ENCODE measurements around the gene DEFB127.
"Not testable (repeated sequence)": the region's sequence is repeated elsewhere in the genome, so short reads cannot be mapped to it uniquely, and the experiment has no call there.

DEFB127 gene, protein sequence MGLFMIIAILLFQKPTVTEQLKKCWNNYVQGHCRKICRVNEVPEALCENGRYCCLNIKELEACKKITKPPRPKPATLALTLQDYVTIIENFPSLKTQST

DNA sequence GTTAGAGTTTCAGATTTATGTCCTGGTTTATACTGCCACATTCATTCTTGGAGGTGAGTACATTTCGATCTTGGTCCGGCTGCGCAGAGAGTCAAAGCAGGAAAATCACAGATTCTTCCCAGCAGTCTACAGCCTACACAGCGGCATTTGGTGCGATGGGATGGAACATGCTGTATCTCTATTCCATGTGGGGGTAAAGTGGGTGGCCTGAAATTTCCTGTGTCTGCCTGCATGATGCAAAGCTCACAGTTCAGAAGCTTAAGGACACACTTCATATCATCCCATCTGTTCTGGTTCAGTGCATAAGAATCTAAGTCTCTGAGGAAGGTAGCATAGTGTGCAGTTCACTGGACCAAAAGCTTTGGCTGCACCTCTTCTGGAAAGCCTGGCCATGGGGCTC, at the start of gene DEFB127:
Gene DEFB127 (plus strand): TSS at position 301 of the 400 bp plus-strand sequence. CDS start 91 bp downstream, at position 392.
- DNase-seq, result no peak

DNA sequence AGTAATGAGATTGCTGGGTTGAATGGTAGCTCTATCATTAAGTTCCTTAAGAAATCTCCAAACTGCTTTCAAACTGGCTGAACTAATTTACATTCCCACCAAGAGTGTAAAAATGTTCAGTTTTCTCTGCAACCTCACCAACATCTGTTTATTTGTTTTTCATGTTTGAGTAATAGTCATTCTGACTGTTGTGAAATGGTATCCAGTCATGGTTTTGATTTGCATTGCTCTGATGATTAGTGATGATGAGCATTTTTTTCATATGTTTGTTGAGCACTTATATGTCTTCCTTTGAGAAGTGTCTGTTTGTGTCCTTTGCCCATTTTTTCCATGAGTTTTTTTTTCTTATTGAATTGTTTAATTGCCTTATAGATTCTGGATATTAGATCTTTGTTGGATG, 44.9 kb upstream of the DEFB127 start:
- no peak for DNase-seq

- no peak for DNase-seq
Observed at GRCh38 chr20:117518-117917, 39.7 kb upstream of the DEFB127 start.

DNA sequence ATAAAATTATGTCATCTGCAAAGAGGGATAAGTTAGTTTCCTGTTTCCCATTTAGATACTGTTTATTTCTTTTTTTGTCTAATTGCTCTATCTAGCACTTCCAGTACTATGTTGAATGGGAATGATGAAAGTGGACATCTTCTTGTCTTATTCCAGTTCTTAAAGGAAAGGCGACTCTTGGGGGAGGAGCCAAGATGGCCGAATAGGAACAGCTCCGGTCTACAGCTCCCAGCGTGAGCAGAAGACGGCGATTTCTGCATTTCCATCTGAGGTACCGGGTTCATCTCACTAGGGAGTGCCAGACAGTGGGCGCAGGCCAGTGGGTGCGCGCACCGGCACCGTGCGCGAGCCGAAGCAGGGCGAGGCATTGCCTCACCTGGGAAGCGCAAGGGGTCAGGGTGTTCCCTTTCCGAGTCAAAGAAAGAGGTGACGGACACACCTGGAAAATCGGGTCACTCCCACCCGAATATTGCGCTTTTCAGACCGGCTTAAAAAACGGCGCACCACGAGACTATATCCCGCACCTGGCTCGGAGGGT, 27.4 kb upstream of the DEFB127 start:
- DNase-seq, result not testable (repeated sequence)

DNA sequence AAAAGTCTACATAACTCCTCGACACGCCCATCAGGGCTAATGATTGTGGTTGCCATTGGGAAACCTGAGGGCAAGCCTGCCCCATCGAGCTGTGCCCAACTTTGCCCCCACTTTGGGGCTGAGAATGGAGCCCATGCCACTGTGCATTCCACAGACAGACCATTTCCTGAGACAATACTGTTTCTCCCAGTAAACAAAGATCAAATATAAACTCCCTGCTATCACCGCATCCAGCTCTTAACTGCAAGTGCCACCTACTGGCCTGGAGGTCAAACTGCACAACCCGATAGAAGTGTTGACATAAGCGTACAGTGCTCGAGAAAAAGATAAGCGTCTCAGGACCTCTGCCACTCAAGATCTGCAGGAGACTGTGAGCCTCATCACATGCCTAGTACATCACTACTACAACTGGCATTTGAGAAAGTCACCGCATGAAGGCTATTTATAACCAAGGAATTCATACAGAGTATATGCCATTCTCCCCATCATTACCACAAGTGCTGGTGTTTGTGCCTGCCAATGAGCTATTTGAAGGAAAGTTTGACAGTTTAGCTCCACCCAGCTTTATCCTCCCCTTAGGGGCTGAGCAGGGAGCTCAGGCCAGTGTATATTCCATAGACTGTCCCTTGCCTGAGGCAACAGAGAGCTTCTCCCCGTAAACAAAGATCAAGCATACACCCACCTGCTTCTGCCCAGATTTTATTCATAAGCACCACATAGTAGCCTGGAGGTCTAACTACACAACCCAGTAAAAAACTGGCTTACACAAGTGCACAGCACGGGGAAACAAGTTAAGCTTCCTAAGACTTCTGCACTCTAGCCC, 19.4 kb upstream of the DEFB127 start:
- no peak for DNase-seq

DNA sequence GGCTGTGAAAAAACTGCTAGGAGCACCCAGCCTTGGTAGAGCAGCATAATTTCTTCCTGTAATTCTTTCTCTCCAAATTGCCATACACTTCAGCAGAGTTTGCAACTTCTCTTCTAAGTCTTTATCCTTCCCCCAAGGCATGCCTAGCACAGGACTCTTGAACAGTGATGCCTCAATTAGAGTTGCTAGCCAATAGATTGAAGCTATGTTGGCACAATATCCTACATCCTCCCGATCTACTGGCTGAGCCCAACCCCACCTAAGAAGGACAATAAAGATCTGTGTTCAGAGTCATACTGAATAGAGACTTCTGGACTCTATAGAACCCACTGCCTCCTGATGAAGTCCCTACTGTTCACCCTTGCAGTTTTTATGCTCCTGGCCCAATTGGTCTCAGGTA, 15.0 kb upstream of the DEFB127 start, which contains the start of gene DEFB126:
Gene DEFB126 (plus strand): TSS at position 301 of the 400 bp plus-strand sequence. CDS start 39 bp downstream, at position 340.
- no peak for DNase-seq

GRCh38 chr20:145877-146276, 11.4 kb upstream of the DEFB127 start:
- DNase-seq, result no peak

- no peak for DNase-seq
Observed at GRCh38 chr20:152131-152530, 5.1 kb upstream of the DEFB127 start.

- DNase-seq, result no peak
Observed at GRCh38 chr20:164618-165017, 7.4 kb downstream of the DEFB127 start.

DNA sequence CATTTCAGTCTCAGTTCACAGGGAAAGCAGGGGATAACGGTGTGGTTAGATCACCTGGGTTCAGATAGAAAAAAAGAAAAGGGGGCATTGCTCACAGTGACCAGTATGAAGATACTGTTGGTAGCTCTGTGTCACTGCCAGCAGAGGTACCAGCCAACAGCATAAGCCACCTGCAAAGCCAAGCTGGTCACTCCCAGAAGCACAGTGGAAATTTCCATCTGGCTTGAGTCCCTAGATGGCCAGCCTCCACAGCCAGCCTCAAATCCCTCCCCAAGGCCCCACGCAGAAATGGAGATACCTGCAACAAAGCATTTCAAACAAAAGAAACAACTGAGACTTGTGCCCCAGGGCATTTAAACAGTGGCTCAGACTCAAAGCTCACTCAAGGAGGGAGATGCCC, 11.6 kb downstream of the DEFB127 start:
- no peak for DNase-seq

DNA sequence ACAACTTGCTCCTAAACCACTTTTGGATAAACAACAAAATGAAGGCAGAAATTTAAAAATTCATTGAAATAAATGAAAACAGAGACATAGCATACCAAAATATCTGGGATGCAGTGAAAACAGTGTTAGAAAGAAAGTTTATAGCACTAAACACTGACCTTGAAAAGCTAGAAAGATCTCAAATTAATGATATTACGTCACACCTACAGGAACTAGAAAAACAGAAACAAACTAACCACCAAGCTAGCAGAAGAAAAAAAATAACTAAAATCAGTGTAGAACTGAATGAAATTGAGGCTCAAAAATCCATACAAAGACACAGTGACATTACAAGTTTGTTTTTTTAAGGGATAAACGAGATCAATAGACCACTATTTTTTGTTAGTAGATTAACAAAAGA, 27.0 kb downstream of the DEFB127 start:
- no peak for DNase-seq

DNA sequence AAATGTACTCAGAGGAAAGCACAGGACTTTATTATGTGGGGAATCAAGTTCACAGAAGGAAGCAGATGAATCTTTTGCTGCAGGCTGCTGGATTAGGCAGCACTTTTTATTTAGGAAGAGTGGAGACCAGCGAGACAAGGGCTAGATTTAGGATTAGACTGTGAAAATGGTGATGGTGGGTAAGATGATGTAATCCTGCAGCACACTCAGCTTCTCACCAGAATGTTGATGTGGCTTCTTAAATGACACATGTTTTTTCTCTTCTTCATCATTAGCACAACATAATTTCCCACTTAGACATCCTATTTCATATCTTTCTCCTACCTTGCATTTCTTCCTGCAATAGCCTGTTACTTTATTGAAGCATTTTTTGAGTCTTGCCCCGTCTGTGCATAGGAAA, 30.5 kb downstream of the DEFB127 start:
- DNase-seq, result no peak

DNA sequence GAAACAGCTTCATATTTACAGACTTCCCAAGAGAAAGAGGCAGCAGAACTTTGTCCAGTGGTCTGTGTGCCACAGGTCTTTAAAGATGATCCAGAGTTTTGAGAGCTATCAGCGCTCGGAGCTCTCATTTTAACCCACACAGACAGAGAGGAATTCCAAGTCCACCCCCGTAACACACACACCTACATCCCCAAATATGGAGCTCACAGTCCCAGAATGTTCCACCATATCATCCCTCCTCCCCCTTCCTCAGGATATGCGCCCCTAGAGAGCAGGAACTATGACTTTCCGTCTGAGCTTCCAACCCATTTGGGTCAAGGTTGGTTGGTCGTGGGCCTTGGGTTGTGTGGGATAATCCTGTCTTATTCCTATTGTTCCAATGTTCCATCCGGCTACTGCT, 32.4 kb downstream of the DEFB127 start, which contains the start of gene DEFB128:
Gene DEFB128 (minus strand): TSS at position 101 of the 400 bp plus-strand sequence. CDS start 88 bp downstream, at position 13.
- no peak for DNase-seq

DNA sequence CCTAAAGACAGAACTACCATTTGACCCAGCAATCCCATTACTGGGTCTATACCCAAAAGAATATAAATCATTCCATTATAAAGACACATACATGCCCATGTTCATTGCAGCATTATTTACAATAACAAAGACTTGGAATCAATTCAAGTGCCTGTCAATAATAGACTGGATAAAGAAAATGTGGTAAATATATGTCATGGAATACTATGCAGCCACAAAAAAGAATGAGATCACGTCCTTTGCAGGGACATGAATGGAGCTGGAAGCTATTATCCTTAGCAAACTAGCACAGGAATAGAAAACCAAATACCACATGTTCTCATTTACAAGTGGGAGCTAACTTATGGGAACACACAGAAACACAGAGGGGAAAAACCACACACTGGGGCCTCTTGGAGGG, 41.0 kb downstream of the DEFB127 start:
- no peak for DNase-seq

- no peak for DNase-seq
Observed at GRCh38 chr20:199996-200395, 42.7 kb downstream of the DEFB127 start.

- DNase-seq, result not testable (repeated sequence)
Observed at GRCh38 chr20:203630-204029, 46.4 kb downstream of the DEFB127 start.
